SH-SY5Y (cell line): ENCODE measurements around the gene CACNA1B.

Source experiments
- GATA2 ChIP-seq: IDR thresholded peaks from 2 replicates; pipeline ENCODE4 v1.6.1; 2011; ENCODE audit warnings: mild to moderate bottlenecking, low read depth, low read length
- GATA3 ChIP-seq: IDR thresholded peaks from 2 replicates; pipeline ENCODE4 v1.6.1; 2011; ENCODE audit warnings: low read depth, mild to moderate bottlenecking, low read length, moderate library complexity

- TF ChIP-seq GATA2 (no peak), GATA3 (no peak)
Observed at GRCh38 chr9:137879566-137880150, 2.1 kb downstream of the CACNA1B start.
